Activated CD4-positive, alpha-beta T cell treated with anti-CD3 and anti-CD28 coated beads, Interleukin-2, Interleukin-6, amounts not matched to agents 100 ng/mL and 50 ng/mL, durations not matched to agents 16 hours and 8 hours (primary cell): ENCODE results near the gene FAM168B.
A peak's percentile ranks its signal among the peaks of the same experiment; 100 is the strongest.
"Not testable (repeated sequence)": the region's sequence is repeated elsewhere in the genome, so short reads cannot be mapped to it uniquely, and the experiment has no call there.

Experiments used
- DNase-seq: peaks from one replicate; pipeline ENCODE4 v3.0.0-alpha.2; 2020

The FAM168B gene

DNA sequence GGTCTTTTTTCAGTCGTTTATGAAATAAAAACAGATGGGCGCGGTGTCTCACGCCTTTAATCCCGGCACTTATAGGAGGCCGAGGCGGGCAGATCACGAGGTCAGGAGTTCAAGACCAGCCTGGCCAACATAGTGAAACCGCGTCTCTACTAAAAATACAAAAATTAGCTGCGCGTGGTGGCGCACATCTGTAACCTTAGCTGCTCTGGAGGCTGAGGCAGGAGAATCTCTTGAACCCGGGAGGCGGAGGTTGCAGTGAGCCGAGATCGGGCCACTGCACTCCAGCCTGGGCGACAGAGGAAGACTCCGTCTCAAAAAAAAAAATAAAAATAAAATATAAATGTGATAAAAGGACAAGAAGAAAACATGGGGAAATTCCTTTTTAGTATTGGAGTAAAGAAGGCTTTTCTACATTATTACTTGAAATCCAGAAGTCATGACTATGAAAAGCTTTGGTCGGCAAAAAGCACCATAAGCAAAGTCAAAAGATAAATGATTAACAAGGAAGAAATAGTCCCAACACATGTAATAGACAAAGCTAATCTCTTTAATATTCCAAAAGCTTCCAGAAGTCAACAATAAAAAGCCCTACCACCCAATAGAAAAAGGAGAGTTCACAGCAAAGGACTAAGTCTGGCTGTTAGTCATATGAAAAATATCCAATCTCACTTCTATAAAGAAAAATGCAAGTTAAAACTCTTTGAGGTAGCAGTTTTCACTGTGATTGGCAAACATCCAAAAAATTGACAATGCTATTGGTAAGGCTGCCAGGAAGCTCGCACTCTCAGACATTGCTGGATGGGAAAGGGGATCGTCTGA lies 1.4 kb upstream of the FAM168B start:
- no peak for DNase-seq

DNA sequence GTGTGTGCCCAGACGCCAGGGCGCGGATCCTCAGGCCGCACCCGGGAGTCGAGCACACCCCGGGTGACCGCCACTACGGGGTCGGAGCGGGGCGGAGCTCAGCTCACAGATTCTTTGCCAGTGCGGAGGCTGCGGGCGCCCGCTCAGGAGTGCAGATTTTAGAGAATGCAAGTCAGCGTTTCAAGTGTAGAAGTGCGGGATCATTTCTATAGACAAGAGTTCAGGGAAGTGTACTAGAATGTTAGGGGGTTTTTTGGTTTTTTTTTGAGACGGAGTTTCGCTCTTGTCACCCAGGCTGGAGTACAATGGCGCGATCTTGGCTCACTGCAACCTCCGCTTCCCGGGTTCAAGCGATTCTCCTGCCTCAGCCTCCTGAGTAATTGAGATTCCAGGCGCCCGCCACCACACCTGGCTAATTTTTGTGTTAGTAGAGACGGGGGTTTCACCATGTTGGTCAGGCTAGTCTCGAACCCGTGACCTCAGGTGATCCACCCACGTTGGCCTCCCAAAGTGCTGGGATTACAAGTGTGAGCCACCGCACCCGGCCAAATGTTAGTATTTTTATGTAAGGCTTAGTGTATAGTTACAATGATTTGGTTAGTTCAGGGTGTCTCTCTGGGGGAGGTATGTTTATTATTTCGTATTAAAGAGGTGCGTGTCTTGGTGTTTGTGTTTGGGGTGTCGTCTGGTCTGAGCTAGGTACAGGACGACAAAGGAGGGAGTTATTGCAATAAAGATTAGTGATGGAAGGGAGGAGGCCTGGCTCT lies 619 bp upstream of the FAM168B start:
- DNase-seq, result peak; percentile 15

DNA sequence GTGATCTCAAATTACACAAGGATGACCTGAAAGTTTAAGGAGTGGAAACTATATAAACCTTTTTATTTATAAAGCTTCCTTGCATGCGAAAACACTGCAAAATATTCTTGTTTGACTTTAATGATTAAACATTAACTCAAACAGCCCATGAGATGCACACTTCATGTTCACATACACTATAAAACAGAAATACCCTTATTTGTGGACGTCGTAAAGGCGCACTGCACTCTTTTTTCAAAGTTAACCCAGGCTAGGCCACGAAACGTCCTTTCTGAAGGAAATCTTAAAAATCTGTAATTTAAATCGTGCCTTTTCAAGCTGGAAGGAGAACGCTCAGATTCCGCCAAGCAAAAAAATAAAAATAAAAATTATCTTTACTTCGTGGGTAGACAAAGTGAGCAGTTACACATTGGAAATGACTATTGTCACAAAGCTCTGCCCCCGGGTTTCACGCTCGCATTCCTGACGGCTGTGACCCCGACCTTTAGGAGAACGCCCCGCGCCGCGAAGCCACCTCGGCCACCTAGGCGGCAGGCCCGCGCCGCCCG lies 728 bp downstream of the FAM168B start:
- DNase-seq, result no peak

DNA sequence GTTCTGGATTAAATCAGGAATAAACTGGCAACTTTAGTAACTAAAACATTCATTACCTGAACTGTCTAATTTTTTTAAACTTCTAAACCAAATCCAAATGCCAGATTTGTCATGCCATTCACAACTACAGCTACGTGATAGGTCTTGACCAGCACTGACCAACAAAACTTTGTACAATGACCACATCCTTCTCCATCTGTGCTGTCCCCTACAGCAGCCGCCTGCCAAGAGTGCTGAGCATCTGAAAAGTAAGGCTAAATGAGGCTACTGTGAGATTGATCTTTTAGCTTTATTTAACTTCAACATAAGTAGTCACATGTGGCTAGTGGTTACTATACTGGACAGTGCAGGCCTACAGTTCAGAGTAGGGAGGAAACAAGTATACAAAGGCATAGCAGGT lies 7.6 kb downstream of the FAM168B start:
- no peak for DNase-seq

DNA sequence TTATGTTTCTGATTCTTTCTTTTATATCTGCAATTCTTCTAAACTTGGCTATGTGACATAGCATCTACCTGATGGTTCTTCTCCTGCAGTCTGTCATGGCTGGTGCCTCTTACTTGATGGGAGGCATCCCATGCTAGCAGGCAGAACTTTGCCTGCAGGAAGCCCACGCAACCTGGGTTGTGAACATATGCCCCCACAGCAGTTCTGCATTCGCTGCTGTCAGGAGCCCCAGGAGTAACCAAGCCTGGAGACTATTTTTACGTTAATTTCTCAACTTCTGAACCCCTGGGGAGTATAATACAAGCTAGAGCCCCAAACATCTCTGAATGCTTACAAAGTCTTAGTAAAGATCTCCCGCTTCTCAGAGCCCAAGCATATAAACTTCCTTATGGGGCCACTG lies 12.1 kb downstream of the FAM168B start:
- no peak for DNase-seq

DNA sequence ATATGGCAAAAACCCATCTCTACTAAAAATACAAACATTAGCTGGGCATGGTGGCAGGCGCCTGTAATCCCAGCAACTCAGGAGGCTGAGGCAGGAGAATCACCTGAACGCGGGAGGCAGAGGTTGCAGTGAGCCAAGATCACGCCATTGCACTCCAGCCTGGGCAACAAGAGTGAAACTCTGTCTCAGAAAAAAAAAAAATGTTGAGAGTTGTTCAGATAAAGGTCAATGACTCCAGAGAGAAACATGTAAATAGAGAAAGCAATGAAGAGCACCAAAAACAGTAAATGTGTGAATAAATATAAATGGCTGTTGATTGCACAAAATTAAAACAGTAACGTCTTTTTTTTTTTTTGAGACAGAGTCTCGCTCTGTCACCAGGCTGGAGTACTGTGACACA lies 13.3 kb downstream of the FAM168B start:
- DNase-seq, result not testable (repeated sequence)

DNA sequence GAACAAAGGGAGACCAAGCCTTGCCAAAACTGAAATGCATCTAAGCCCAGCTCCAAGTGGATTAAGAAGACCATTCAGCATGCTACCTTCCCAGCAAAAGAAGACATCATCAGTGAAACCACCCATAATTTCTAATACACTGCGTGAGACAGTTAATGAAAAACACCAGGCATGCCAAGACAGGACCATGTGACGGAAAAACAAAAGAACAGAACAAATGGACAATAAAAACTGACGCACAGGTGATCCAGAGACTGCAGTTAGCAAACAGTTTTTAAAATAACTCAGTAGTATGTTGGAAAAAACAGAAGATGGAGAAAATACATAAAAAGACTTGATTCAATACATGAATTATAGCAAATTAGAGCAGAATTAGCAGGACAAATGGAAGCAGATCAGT lies 15.3 kb downstream of the FAM168B start:
- no peak for DNase-seq

DNA sequence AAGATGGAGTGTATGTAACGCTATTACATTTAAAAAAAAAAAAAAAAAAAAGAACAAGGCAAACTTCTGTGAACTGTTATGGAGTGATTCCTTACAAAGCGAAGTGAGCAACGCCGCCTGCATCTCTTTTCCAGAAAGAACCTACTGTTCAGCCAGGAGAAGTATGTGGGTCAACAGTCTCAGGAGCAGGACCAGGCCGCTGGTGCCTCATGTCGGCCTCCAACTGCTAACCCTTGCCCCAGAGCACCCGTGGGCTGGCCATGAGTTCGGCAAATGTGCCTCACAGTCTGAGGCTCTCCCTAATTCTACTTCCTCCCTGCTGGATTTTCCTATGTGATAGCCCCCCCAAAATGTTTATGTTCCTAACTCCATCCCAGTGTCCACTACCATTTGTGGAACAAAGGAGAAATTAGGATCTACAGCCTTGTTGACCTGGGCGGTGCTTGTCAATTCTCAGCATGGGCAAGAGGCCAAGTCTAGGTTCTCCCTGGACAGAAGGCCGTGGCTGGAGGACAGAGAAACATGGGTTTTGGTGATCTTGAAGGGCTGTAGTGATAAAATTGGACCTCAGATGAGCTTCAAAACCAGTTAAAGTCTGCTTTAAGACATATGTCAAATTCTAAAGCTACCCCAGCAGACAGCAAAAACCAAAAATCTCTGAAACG lies 15.9 kb downstream of the FAM168B start:
- no peak for DNase-seq

DNA sequence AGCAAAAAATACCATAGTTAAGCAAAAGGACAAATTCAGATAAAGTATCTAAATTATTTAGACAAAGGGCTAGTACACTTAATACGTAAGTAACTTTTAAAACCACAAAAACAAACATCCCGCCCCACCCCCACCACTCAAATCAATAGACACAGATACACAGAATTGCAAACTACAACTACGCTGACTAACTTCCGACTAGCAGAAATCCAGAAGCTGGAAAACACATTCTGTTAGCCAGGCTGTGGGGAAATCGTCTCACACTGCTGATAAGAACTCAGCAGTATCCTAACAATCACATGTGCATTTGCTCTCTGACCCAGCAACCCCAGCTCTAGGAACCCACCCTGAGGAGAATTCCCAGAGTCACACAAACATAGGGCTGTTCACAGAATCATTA lies 16.6 kb downstream of the FAM168B start:
- DNase-seq, result no peak

DNA sequence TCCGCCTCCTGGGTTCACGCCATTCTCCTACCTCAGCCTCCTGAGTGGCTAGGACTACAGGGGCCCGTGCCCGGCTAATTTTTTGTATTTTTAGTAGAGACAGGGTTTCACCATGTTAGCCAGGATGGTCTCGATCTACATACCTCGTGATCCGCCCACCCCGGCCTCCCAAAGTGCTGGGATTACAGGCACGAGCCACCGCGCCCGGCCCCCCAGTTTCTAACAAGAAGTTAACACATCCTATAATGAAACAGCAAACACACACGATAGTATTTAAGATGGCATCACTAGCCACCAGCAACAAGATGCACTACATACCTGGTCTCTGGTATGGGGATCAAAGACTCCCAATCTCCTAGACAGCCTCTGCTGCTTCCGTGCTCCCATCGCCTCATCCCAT lies 17.7 kb downstream of the FAM168B start:
- not testable (repeated sequence) for DNase-seq

DNA sequence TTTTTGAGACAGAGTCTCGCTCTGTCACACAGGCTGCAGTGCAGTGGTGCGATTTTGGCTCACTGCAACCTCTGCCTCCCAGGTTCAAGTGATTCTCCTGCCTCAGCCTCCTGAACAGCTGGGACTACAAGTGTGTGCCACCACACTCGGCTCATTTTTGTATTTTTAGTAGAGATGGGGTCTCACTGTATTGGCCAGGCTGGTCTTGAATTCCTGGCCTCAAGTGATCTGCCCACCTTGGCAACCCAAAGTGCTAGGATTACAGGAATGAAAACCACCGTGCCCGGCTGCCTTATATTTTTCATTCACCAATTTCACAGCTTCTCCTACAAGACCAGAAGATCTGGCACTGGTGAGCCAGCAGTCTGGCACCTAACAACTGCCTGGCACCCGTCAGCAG lies 25.1 kb downstream of the FAM168B start:
- not testable (repeated sequence) for DNase-seq

DNA sequence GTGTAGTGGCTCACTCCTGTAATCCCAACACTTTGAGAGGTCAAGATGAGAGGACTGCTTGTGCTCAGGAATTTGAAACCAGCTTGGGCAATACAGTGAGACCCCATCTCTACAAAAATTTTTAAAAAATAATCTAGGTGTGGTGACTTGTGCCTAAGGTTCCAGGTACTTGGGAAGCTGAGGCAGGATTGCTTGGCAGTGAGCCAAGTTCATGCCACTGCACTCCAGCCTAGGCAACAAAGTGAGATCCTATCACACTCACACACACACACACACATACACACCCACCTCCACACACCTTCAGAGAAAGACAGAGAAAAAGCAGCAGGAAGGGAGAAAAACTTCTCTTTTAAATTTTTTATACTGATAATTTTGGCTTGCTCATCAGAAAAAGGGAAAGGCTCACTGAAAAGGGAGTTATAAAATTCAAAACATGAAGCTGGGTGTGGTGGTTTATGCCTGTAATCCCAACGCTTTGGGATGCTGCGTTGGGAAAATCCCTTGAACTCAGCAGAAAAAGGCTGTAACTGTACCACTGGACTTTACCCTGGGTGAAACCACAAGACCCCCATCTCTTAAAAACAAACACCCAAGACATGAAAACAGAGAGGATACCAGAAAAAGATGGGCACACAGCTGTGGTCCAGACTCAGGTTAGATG lies 25.7 kb downstream of the FAM168B start:
- DNase-seq, result no peak

DNA sequence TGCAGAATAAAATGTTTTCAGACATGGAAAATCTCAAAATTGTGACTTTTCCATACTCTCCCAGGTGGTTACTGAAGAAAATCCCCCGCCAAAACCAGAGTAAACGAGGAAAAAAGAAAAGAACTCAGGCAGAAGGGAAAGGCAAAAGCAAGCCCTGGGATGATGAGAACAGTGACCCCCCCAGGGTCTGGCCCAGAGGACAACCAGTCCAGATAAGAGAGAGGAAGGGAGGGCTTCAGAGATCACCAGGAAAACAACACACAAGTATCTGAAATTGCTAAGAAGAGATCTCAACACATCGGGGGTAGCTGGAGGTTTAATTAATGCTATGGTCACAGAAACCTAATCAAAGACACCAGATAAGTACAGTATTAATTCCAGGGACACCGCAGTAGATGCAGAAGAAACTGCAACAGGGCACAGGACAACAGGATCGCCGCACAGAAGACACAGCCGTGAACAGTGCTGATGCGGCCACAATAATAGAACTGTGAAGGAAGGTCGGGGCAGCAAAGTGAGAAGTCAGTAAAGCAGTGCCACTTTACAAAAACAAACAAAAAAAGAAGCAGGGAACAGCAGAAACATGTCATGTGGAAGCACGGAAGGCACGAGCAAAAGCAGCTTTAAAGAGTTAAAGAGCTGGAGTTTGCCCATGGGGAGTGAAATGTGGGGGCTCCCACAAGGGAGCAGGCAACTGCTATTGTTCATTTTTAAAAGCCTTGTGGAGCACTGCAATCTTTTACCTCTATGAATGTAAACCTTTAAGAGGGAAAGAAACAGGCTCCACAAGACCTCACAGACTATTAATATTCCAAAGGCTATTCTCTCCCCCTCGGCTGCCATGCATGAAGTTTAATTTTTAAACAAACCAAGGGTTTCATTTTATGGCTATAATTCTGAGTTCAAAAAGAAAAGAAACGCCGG lies 28.4 kb downstream of the FAM168B start:
- DNase-seq, result no peak

DNA sequence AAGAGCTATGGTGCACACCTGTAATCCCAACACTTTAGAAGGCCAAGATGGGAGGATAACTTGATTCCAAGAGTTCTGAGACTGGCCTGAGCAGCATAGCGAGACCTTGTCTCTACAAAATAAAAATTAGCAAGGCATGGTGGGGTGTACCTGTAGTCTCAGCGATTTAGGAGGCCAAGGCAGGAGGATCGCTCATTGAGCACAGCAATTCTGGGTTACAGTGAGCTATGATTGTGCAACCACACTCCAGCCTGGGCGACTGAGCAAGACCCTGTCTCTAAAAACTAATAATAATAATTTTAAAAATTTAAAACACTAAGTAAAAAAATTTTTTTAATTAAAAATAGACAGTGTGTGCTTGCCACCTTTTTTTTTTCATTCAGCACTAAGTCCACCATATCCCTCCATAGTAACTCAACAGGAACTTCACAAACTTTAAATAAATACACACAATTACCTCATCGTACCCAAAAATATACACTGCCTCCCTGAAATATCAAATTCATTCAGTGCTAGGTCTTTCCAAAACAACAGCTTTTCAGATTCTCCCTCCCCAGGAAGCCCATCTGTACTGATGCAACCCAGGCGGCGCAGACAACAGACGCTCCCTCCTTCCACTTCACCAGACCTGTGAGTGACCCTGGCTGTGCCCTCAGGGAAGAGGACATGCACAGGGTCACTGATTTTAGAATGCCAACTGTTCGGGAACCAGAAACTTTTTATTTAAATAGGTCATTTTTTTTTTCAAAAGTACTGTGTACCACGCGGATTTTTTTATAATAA lies 29.6 kb downstream of the FAM168B start:
- DNase-seq, result no peak

DNA sequence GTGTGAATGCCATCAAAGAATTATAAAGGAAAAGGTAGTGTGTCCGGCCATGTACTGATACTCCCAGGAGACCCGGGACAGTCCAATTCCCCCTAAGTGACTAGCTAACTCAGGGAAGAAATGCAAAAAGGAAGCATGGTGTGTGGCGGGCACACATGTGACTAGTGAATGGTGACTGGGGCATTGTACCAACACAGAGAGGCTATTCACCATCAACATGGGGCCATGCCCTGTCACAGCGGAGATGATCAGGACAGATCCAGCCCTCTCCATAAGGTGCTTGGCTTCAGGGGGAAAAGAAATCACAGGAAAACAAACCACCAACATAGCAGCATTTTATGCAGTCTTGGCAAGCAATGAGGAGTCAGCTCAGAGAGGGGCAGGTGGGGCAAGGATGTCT lies 34.3 kb downstream of the FAM168B start:
- DNase-seq, result no peak

DNA sequence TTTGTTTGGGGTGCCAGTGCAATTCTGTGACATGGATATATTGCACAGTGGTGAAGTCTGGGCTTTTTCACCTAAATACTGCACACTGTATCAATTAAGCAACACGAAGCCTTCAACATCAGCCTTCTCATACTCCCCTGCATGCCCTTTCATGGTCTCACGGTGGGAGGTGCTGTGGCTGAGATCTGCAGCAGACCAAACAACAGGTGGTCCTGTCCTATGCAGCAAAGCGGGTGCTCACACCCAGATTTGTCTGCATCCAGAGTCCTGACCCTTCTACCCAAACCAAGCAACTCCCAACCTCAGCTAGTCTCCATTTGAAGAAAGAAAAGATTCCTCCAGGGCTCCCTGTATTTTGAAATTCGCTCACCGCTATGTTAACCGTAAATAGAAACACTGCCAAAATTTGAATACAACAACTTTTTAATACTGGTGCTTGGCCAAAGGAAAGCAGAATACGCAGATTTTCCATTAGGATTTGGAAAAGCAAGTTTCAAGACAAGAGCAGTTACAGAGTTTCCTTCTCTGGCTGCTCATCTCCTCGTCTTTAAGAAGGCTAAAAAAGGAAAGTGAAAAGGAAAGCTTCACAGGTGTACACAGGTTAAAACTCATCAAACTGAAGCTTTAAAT lies 34.9 kb downstream of the FAM168B start:
- DNase-seq, result no peak

DNA sequence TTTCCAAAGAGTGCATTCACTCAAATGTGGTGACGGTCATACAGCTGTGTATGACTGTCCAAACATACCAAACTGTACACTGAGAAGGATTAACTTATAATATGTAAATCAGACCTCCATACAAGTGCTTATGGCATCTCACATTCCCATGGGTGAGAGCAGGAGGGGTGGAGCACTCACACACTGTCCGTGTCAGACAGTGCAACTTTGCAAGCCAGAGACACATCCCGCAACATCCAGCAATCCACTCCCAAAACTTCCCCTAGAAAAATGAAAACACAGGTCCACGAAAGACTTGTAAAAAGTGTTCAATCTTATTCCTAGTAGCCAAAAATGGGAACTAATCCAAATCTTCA lies 36.4 kb downstream of the FAM168B start:
- no peak for DNase-seq

DNA sequence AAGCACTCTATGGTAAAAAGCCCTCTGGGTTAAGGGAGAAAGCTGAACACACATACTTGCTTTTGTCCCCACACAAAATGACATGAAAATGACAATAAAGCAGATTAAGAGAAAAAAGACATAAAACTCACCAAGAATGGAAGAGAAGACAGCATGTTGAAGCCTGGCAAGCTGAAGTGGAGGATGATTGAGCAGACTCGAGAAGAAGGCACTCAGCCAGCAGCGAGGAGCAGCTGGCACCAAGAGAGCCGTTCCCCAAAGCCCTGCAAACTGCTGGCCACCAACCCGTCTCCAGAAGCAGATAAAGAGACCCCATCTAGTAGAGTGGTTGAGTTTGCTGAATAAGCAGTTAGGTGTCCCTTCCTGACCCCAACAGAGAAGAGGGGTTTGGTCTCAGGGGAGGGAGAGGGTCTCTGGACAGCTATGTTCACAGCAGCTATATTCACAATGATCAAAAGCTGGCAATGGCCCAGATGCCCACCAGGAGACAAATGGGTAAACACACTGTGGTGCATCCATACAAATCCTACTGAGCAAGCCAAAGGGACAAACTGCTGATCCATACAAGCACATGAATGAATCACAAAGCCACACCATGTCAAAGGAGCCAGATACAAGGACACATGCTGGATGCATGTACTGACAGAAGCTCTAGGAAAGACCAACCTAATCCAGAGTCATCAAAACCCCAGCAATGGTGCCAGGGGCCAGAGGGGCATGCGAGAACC lies 36.9 kb downstream of the FAM168B start:
- no peak for DNase-seq

DNA sequence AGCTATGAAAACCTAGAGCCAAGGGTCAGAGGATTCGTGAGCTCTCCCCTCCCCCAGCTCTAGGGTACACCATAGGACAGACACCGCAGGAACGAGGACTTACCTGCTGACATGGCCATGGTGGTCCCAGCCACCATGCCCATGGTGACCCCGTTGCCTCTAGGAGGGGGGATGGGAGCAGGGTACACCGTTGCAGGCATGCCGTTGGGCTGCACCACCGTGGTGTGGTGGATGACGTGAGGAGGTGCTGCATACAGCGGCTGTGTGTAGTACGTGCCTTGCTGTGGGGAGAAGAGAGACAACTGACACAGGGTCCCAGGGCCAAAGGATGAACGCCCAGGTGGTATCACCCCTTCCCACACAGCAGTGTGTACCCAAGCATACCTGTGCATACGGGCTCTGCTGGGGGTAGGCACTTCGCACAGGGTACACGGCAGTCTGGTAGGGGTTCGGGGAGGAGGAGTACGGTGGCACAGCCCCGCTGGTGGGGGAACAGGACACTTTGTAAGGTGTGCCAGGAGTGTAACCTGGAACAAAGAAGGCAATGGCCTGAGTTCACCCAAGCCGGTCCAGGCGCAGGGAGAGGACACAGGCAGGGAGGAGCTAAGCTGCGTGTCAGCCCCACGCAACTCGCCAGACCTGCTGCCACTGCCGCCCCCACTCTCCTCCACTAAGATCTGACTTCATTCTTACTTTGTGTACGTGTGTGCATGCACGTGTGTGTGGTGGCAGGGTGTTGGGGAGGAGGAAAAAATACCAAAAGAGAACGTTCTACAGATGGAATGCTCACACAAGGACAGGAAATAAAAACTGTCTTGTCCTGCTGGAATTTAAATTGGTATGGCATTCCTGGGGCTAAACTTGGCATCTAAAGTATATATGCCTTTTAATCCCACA lies 37.8 kb downstream of the FAM168B start:
- DNase-seq, result no peak
